ENCODE data around the gene MIB1.

Gene MIB1

DNA sequence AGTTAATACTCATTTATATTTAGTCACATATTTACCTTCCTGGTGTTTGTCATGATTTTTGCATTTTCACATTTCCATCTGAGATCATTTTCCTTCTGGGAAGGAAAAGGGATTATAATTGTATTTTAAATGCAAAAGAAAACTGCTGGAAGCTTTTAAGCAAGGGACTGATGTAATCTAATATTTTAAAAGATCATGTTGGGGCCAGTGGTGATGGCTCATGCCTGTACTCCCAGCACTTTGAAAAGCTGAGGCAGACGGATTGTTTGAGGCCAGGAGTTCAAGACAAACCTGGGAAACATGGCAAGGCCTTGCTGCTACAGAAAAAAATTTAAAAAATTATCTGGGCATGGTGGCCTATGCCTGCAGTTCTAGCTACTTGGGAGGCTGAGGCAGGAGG lies 149.0 kb downstream of the MIB1 start:
- Histone ChIP-seq H3K9me3 (ENCODE audit: low read length) (no peaks in the 10 kb centered on the region), H3K9me2 (ENCODE audit: low read depth, low read length) (no peaks in the 10 kb centered on the region), H3K27ac (ENCODE audit: low read depth, low read length, poor library complexity, severe bottlenecking) (no peak overlapping the region), H3F3A (ENCODE audit: insufficient read depth, low read length) (no peaks in the 10 kb centered on the region), H3K4me1 (ENCODE audit: insufficient read depth, low read length, severe bottlenecking) (no peaks in the 10 kb centered on the region), H3K79me2 (ENCODE audit: insufficient read depth, low read length) (no peaks in the 10 kb centered on the region), H3K27me3 (ENCODE audit: insufficient read depth, low read length) (no peaks in the 10 kb centered on the region), H3K4me3 (ENCODE audit: low read depth, low read length, poor library complexity, severe bottlenecking) (no peak overlapping the region), H3K4me2 (ENCODE audit: low read length) (no peak overlapping the region), H4K20me1 (ENCODE audit: insufficient read depth, low read length) (no peaks in the 10 kb centered on the region), H3K9ac (ENCODE audit: low read length) (no peak overlapping the region), H2AFZ (ENCODE audit: low read length) (no peak overlapping the region), H3K36me3 (ENCODE audit: insufficient read depth, low read length) (no peaks in the 10 kb centered on the region; the same call in 1 of the 2 replicates)
- TF ChIP-seq EZH2 (IDR thresholded peaks at IDR 0.05; ENCODE audit: borderline replicate concordance, low read length) (no peak), CTCF (IDR thresholded peaks at IDR 0.05; ENCODE audit: low read length) (no peak)

- H3K4me1 ChIP-seq (ENCODE audit: insufficient read depth, low read length, severe bottlenecking), result no peaks in the 10 kb centered on the region
- H3K79me2 ChIP-seq (ENCODE audit: insufficient read depth, low read length), result no peaks in the 10 kb centered on the region
- no peaks in the 10 kb centered on the region for H3K9me3 ChIP-seq (ENCODE audit: low read length)
- H3K4me2 ChIP-seq (ENCODE audit: low read length), result no peak overlapping the region
- no peak overlapping the region for H3K27ac ChIP-seq (ENCODE audit: low read depth, low read length, poor library complexity, severe bottlenecking)
- no peak overlapping the region for H3K9ac ChIP-seq (ENCODE audit: low read length)
- H4K20me1 ChIP-seq (ENCODE audit: insufficient read depth, low read length), result no peaks in the 10 kb centered on the region
- no peak overlapping the region for H2AFZ ChIP-seq (ENCODE audit: low read length)
- H3K36me3 ChIP-seq (ENCODE audit: insufficient read depth, low read length), result no peaks in the 10 kb centered on the region
- no peaks in the 10 kb centered on the region for H3K9me2 ChIP-seq (ENCODE audit: low read depth, low read length)
- no peaks in the 10 kb centered on the region for H3F3A ChIP-seq (ENCODE audit: insufficient read depth, low read length)
- no peaks in the 10 kb centered on the region for H3K27me3 ChIP-seq (ENCODE audit: insufficient read depth, low read length)
- no peak overlapping the region for H3K4me3 ChIP-seq (ENCODE audit: low read depth, low read length, poor library complexity, severe bottlenecking)
- no peak for TF ChIP-seq EZH2 (IDR thresholded peaks at IDR 0.05; ENCODE audit: borderline replicate concordance, low read length)
- no peak for TF ChIP-seq CTCF (IDR thresholded peaks at IDR 0.05; ENCODE audit: low read length)
Observed at GRCh38 chr18:21894619-21895367, 154.2 kb downstream of the MIB1 start.

- H3K9me2 ChIP-seq (ENCODE audit: low read depth, low read length), result no peaks in the 10 kb centered on the region
- H3K4me2 ChIP-seq (ENCODE audit: low read length), result no peak overlapping the region
- H3K27ac ChIP-seq (ENCODE audit: low read depth, low read length, poor library complexity, severe bottlenecking), result no peak overlapping the region
- H3K79me2 ChIP-seq (ENCODE audit: insufficient read depth, low read length), result no peaks in the 10 kb centered on the region
- no peak overlapping the region for H2AFZ ChIP-seq (ENCODE audit: low read length)
- no peaks in the 10 kb centered on the region for H3K36me3 ChIP-seq (ENCODE audit: insufficient read depth, low read length)
- H3K27me3 ChIP-seq (ENCODE audit: insufficient read depth, low read length), result no peaks in the 10 kb centered on the region
- H3K9ac ChIP-seq (ENCODE audit: low read length), result no peak overlapping the region
- no peaks in the 10 kb centered on the region for H3F3A ChIP-seq (ENCODE audit: insufficient read depth, low read length)
- no peak overlapping the region for H3K4me3 ChIP-seq (ENCODE audit: low read depth, low read length, poor library complexity, severe bottlenecking)
- no peak for TF ChIP-seq EZH2 (IDR thresholded peaks at IDR 0.05; ENCODE audit: borderline replicate concordance, low read length)
- no peak for TF ChIP-seq CTCF (IDR thresholded peaks at IDR 0.05; ENCODE audit: low read length)
- no peaks in the 10 kb centered on the region for H4K20me1 ChIP-seq (ENCODE audit: insufficient read depth, low read length)
- no peaks in the 10 kb centered on the region for H3K9me3 ChIP-seq (ENCODE audit: low read length)
- no peaks in the 10 kb centered on the region for H3K4me1 ChIP-seq (ENCODE audit: insufficient read depth, low read length, severe bottlenecking)
Observed at GRCh38 chr18:21896732-21897336, 156.2 kb downstream of the MIB1 start.

Measured in OCI-LY1 (cell line).